MM.1S (cell line): ENCODE measurements around the gene TJAP1.

Source experiments
- DNase-seq: peaks from one replicate; pipeline ENCODE4 v3.0.0-alpha.2; 2015
- H2AFZ ChIP-seq: fragments of 300-600 bp; sonication (generic); 2 replicates; pipeline ENCODE4 v1.6.0; 2016; ENCODE audit warnings: antibody characterized with exemption, low read length
- H3F3A ChIP-seq: fragments of 300-600 bp; sonication (generic); 2 replicates; pipeline ENCODE4 v1.6.1; 2016; ENCODE audit warnings: mild to moderate bottlenecking, antibody characterized with exemption, low read length, moderate library complexity, mixed read lengths; ENCODE audit not compliant: insufficient read depth
- H3K27ac ChIP-seq: fragments of 300-600 bp; sonication (generic); 2 replicates; pipeline ENCODE4 v1.5.1; 2016; ENCODE audit warnings: mild to moderate bottlenecking, low read length
- H3K27me3 ChIP-seq: fragments of 300-600 bp; sonication (generic); replicated peaks from 2 replicates; pipeline ENCODE4 v1.6.0; 2016; ENCODE audit warnings: low read length; ENCODE audit not compliant: insufficient read depth
- H3K36me3 ChIP-seq: fragments of 300-600 bp; sonication (generic); replicated peaks from 2 replicates; pipeline ENCODE4 v1.6.1; 2016; ENCODE audit warnings: mild to moderate bottlenecking, low read length, mixed read lengths; ENCODE audit not compliant: insufficient read depth
- H3K4me1 ChIP-seq: fragments of 300-600 bp; sonication (generic); 2 replicates; pipeline ENCODE4 v1.6.1; 2016; ENCODE audit warnings: low read length, mixed read lengths
- H3K4me2 ChIP-seq: fragments of 300-600 bp; sonication (generic); 2 replicates; pipeline ENCODE4 v1.6.0; 2016; ENCODE audit warnings: low read depth, low read length
- H3K4me3 ChIP-seq: fragments of 300-600 bp; sonication (generic); 2 replicates; pipeline ENCODE4 v1.5.1; 2016; ENCODE audit warnings: low read length, mixed read lengths
- H3K79me2 ChIP-seq: fragments of 300-600 bp; sonication (generic); 2 replicates; pipeline ENCODE4 v1.6.1; 2016; ENCODE audit warnings: mixed run types, low read length, mixed read lengths
- H3K9ac ChIP-seq: fragments of 300-600 bp; sonication (generic); 2 replicates; pipeline ENCODE4 v1.6.1; 2016; ENCODE audit warnings: low read length, mixed read lengths
- H3K9me2 ChIP-seq: fragments of 300-600 bp; sonication (generic); replicated peaks from 2 replicates; pipeline ENCODE4 v1.6.1; 2016; ENCODE audit warnings: mild to moderate bottlenecking, low read length, mixed read lengths; ENCODE audit not compliant: insufficient read depth
- H3K9me3 ChIP-seq: fragments of 300-600 bp; sonication (generic); replicated peaks from 2 replicates; pipeline ENCODE4 v1.6.1; 2016; ENCODE audit warnings: mild to moderate bottlenecking, low read length, mixed read lengths; ENCODE audit not compliant: insufficient read depth
- H4K20me1 ChIP-seq: fragments of 300-600 bp; sonication (generic); 2 replicates; pipeline ENCODE4 v1.6.1; 2016; ENCODE audit warnings: mild to moderate bottlenecking, low read length, moderate library complexity, mixed read lengths; ENCODE audit not compliant: insufficient read depth
- EZH2 ChIP-seq: fragments of 300-600 bp; sonication (generic); optimal IDR thresholded peaks from 2 replicates; pipeline ENCODE3; 2017; ENCODE audit warnings: low read depth, mild to moderate bottlenecking, antibody characterized with exemption, low read length, mixed read lengths
- EZH2phosphoT487 ChIP-seq: fragments of 300-600 bp; sonication (generic); IDR thresholded peaks from 2 replicates; pipeline ENCODE4 v1.6.1; 2018; ENCODE audit warnings: antibody characterized with exemption, low read length
- TF ChIP-seq, protein P1 (sequence below): fragments of 300-600 bp; sonication (generic); IDR thresholded peaks from 2 replicates; pipeline ENCODE4 v1.5.1; 2016; ENCODE audit warnings: antibody characterized with exemption, low read length, mixed read lengths

The TJAP1 gene

DNA sequence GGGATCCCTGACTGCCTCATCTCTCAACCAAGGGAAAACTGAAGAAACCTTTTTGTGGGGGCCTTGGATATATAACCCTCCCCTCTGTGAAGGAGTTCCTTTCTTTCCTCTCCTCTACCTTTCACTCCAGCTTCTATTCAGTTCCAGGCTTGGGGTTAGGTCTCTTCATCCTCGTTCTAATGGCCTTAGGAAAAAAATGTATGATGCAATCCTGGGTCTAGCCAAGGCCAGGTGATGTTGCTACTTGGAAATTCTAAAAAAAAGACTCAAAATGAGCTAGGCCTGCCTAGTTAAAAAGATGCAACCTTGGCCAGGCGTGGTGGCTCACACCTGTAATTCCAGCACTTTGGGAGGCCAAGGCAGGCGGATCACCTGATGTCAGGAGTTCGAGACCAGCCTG is 42.4 kb upstream of the TJAP1 start:
- no peaks in the 10 kb centered on the region for H3K36me3 ChIP-seq
- H3K27me3 ChIP-seq = no peaks in the 10 kb centered on the region
- H3K9ac ChIP-seq = no peak overlapping the region
- H3K4me2 ChIP-seq = no peak overlapping the region
- H3K9me3 ChIP-seq = no peaks in the 10 kb centered on the region
- no peak for DNase-seq
- H3K4me1 ChIP-seq = no peaks in the 10 kb centered on the region
- H3K27ac ChIP-seq = no peak overlapping the region
- TF ChIP-seq EZH2 (no peak), EZH2phosphoT487 (no peak)
- TF ChIP-seq, protein P1, sequence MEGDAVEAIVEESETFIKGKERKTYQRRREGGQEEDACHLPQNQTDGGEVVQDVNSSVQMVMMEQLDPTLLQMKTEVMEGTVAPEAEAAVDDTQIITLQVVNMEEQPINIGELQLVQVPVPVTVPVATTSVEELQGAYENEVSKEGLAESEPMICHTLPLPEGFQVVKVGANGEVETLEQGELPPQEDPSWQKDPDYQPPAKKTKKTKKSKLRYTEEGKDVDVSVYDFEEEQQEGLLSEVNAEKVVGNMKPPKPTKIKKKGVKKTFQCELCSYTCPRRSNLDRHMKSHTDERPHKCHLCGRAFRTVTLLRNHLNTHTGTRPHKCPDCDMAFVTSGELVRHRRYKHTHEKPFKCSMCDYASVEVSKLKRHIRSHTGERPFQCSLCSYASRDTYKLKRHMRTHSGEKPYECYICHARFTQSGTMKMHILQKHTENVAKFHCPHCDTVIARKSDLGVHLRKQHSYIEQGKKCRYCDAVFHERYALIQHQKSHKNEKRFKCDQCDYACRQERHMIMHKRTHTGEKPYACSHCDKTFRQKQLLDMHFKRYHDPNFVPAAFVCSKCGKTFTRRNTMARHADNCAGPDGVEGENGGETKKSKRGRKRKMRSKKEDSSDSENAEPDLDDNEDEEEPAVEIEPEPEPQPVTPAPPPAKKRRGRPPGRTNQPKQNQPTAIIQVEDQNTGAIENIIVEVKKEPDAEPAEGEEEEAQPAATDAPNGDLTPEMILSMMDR = no peak
- H4K20me1 ChIP-seq = no peaks in the 10 kb centered on the region
- peaks cover 4% of the 10 kb centered on the region; the same call in 1 of the 2 replicates for H3K79me2 ChIP-seq
- H2AFZ ChIP-seq = no peak overlapping the region
- H3F3A ChIP-seq = no peaks in the 10 kb centered on the region
- no peak overlapping the region for H3K4me3 ChIP-seq
- H3K9me2 ChIP-seq = no peaks in the 10 kb centered on the region

DNA sequence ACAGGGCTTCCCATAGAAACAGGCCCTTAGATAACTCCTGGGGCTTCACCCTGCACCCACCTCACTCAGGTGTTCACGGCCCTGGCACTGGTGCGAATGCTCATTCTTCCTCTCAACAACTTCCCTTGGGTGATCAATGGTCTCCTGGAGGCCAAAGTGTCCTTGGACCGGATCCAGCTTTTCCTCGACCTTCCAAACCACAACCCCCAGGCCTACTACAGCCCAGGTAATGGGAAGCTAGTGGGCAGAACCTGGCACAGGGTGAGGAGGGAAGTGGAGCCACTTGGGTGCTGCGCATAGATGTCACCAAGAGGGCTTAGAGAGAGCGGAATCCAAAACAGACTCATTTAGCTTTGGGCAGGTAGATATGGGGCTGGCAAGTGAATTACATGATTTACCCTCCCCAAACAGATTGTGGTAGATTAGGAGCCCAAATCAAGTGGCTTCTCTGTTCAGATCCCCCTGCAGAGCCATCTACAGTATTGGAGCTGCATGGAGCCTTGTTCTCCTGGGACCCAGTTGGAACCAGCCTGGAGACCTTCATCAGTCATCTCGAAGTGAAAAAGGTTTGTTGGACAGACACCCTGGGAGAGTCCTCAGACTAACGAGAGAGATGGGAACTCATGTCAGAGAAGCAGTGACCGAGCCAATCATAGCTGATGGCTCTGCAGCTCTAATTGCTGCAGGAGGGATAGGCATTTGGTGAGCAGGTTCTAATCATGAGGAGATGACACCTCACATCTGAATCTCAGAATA is 41.5 kb upstream of the TJAP1 start:
- Histone ChIP-seq H3K36me3 (no peaks in the 10 kb centered on the region), H3K79me2 (no peaks in the 10 kb centered on the region), H3K9ac (no peak overlapping the region), H3K4me2 (no peak overlapping the region), H3K9me3 (no peaks in the 10 kb centered on the region), H3K27ac (no peak overlapping the region), H3K4me1 (no peaks in the 10 kb centered on the region), H2AFZ (no peak overlapping the region), H3F3A (no peaks in the 10 kb centered on the region), H3K4me3 (no peak overlapping the region), H3K9me2 (no peaks in the 10 kb centered on the region), H4K20me1 (no peaks in the 10 kb centered on the region), H3K27me3 (no peaks in the 10 kb centered on the region)
- TF ChIP-seq EZH2 (no peak), EZH2phosphoT487 (no peak)
- TF ChIP-seq, protein P1 = no peak
- no peak for DNase-seq

DNA sequence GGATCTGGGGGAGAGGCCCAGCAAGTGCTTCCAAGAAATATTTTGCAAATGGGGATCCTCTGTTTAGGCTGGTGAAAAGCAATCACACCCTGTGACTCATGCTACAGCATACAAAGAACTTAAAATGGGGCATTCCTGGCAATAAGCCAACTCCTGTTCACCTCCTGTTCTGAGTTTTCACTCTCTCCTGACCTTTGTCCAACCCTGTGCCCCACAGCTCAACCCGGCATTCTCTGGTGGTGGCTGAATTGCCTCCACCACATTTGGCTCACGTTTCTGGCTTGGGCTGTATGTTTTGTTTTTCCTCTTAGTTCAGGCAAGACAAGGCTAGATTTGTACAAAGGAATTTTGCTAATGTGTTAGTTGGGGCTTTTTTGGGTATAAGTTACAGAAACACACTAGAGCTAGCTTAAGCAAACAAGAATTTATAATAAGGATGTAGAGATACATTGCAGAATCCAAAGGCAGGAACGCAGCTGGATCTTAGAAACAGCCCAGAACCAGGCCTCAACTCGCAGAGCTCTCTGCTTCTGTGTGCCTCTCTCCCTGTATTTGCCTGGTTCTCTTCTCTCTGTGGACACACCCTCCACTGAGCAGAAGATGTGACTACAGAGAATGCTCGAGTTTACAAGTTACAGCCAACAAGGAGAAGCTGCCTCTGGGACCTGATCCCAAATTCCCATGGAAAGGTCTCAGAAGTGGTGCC is 40.6 kb upstream of the TJAP1 start:
- no peak for DNase-seq
- H3K27me3 ChIP-seq = no peaks in the 10 kb centered on the region
- H3K9me2 ChIP-seq = no peaks in the 10 kb centered on the region
- no peaks in the 10 kb centered on the region for H3K9me3 ChIP-seq
- H2AFZ ChIP-seq = no peak overlapping the region
- no peak overlapping the region for H3K9ac ChIP-seq
- no peak for TF ChIP-seq EZH2
- TF ChIP-seq EZH2phosphoT487 = no peak
- TF ChIP-seq, protein P1 = no peak
- H3K36me3 ChIP-seq = no peaks in the 10 kb centered on the region
- no peaks in the 10 kb centered on the region for H3K79me2 ChIP-seq
- no peak overlapping the region for H3K4me2 ChIP-seq
- H3K27ac ChIP-seq = no peak overlapping the region
- H3F3A ChIP-seq = no peaks in the 10 kb centered on the region
- no peaks in the 10 kb centered on the region for H3K4me1 ChIP-seq
- no peak overlapping the region for H3K4me3 ChIP-seq
- no peaks in the 10 kb centered on the region for H4K20me1 ChIP-seq
